CD4-positive, alpha-beta memory T cell (primary cell): ENCODE data around the gene NIPAL4. TPM values are rescaled to one million over a fixed set of nuclear protein-coding genes. Genes with fewer than 3 reads are reported as not detected.

Source experiments
- CTCF ChIA-PET: fragments of 350-600 bp; sonication (Branson Sonifier 250); formaldehyde crosslinking; loops from one replicate; lab custom pipeline; 2021; ENCODE audit warnings: inconsistent platforms; ENCODE audit not compliant: partially characterized antibody; lab: Charles Lee
- POLR2A ChIA-PET: fragments of 350-600 bp; sonication (Branson Sonifier 250); formaldehyde crosslinking; loops from one replicate; lab custom pipeline; 2021; ENCODE audit not compliant: partially characterized antibody; lab: Charles Lee
- DNase-seq, 5 donors: peaks; one replicate each; pipeline versions ENCODE4 v3.0.0 to v3.0.0-alpha.2; 2020 to 2022; ENCODE audit warnings: mixed read lengths in 1 of 5
- H3K27ac ChIP-seq: one replicate; pipeline ENCODE4 v1.7.0; 2013; ENCODE audit warnings: low read depth, low read length
- H3K27me3 ChIP-seq: 2 replicates; pipeline ENCODE4 v1.7.0; 2013; ENCODE audit warnings: mild to moderate bottlenecking, low read length, moderate library complexity; ENCODE audit not compliant: insufficient read depth
- H3K36me3 ChIP-seq: 2 replicates; pipeline ENCODE4 v1.7.0; 2013; ENCODE audit warnings: mild to moderate bottlenecking, low read length, moderate library complexity; ENCODE audit not compliant: insufficient read depth
- H3K4me1 ChIP-seq: 2 replicates; pipeline ENCODE4 v1.7.0; 2013; ENCODE audit warnings: mild to moderate bottlenecking, low read length, moderate library complexity; ENCODE audit not compliant: insufficient read depth
- H3K4me3 ChIP-seq, 2 donors: one replicate each; pipeline ENCODE4 v1.7.0; 2013; ENCODE audit warnings: low read length in 2 of 2, mild to moderate bottlenecking in 1 of 2
- H3K9me3 ChIP-seq, 2 donors: one replicate each; pipeline ENCODE4 v1.7.0; 2013; ENCODE audit warnings: low read length in 2 of 2, control low read depth in 1 of 2; ENCODE audit not compliant: control insufficient read depth in 1 of 2
- H3K27ac Mint-ChIP-seq, 7 donors: one replicate each; pipeline ENCODE4 v1.8.0; 2020 to 2021; ENCODE audit warnings: mixed read lengths in 7 of 7, mild to moderate bottlenecking in 6 of 7, inconsistent platforms in 3 of 7, moderate library complexity in 3 of 7
- H3K27me3 Mint-ChIP-seq, 2 donors: one replicate each; pipeline ENCODE4 v1.8.0; 2020 to 2021; ENCODE audit warnings: mixed read lengths in 2 of 2
- H3K36me3 Mint-ChIP-seq, 2 donors: one replicate each; pipeline ENCODE4 v1.8.0; 2020 to 2021; ENCODE audit warnings: mixed read lengths in 2 of 2, inconsistent platforms in 1 of 2, mild to moderate bottlenecking in 1 of 2
- H3K4me1 Mint-ChIP-seq, 4 donors: one replicate each; pipeline ENCODE4 v1.8.0; 2020 to 2021; ENCODE audit warnings: mixed read lengths in 4 of 4, mild to moderate bottlenecking in 1 of 4
- H3K4me3 Mint-ChIP-seq, 8 donors: one replicate each; pipeline ENCODE4 v1.8.0; 2020 to 2021; ENCODE audit warnings: mixed read lengths in 8 of 8, mild to moderate bottlenecking in 7 of 8, moderate library complexity in 6 of 8, inconsistent platforms in 3 of 8
- H3K9me3 Mint-ChIP-seq, 8 donors: one replicate each; pipeline ENCODE4 v1.8.0; 2020 to 2021; ENCODE audit warnings: mixed read lengths in 8 of 8, mild to moderate bottlenecking in 5 of 8, inconsistent platforms in 3 of 8, moderate library complexity in 1 of 8
- intact Hi-C: fragments of 100-400 bp; cut with micrococcal nuclease; formaldehyde crosslinking; loops from one replicate; pipeline ENCODE4 v1.15.1; 2023
- polyA plus RNA-seq, 2 donors: library from polyadenylated mRNA; unstranded; fragments of 300-500 nt; fragmentation: Illumina TruSeq; gene quantifications; one replicate each; pipeline ENCODE4 v1.2.3, GENCODE V29; 2021
- total RNA-seq, 2 experiments: library from RNA; stranded (reverse); gene quantifications; one replicate each; pipeline ENCODE4 v1.2.3, GENCODE V29; 2021

The NIPAL4 gene
- total and polyA plus RNA-seq, 4 experiments from 2014 or later: not detected

DNA sequence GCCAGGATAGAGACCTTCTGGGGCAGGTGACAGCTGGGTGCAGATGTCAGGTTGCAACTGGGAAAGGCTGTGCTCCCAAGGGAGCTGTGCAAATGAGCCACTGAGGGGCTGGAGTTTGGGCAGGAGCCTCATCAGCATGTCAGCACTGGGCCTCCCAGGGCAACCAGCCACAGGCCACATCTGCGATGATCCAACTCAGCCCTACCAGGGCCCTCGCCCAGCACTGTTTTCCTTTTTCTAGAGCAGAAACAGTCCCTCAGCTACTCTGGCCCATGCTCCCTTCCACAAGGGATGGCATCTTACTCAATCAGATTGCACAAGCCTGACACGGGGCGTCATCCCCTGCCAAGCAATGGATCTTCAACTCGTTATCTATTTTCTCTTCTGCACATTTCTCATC is 24.8 kb downstream of the NIPAL4 start:
- H3K27me3 ChIP-seq: no peaks in the 10 kb centered on the region
- no peaks in the 10 kb centered on the region for H3K27me3 Mint-ChIP-seq
- no peaks in the 10 kb centered on the region for H3K9me3 ChIP-seq
- ChIA-PET CTCF (interaction anchor here (0.7 to 3.6 kb wide), 5 partner anchors 9 to 259 kb away, joined by 3 to 18 read pairs (median 6); partner anchors contain the start of gene LSM11), POLR2A (interaction anchor here (1.1 kb wide), 1 partner anchor 57 kb away, joined by 3 read pairs; no protein-coding TSS in a partner anchor)
- H3K36me3 Mint-ChIP-seq: peaks cover 69 to 89% of the 10 kb centered on the region in 2 donors
- peaks cover 40% of the 10 kb centered on the region for H3K4me1 ChIP-seq
- no peak overlapping the region for H3K4me3 Mint-ChIP-seq
- peaks cover 77% of the 10 kb centered on the region for H3K36me3 ChIP-seq
- H3K9me3 Mint-ChIP-seq: peaks cover 0 to 2% (median 0%) of the 10 kb centered on the region in 8 donors
- no peak overlapping the region for H3K27ac ChIP-seq
- no peak overlapping the region for H3K4me3 ChIP-seq
- DNase-seq: no peak
- H3K4me1 Mint-ChIP-seq: peaks cover 27 to 45% (median 35%) of the 10 kb centered on the region in 4 donors
- peak overlapping the region in 4 of 7 donors; percentile 24 to 80 (median 68) for H3K27ac Mint-ChIP-seq
- intact Hi-C loops: no loop called here

DNA sequence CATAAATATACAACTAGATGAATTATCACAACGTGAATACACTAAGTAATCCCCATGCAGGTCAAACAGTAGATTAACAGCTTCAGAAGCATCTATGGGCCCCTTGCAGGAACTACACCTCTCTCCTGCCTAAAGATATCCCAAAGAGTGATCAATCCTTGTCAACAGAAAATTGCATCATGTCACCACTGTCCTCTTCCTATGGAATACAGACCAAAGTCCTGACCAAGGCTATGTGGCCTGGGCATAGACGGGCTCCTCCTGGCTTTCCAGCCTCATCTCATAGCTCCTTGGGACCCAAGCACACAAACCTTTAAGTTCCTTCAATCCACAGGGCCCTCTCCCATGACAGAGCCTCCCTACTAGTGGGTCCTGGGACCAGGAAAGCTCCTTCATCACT is 25.3 kb downstream of the NIPAL4 start:
- H3K36me3 Mint-ChIP-seq: peaks cover 70 to 90% of the 10 kb centered on the region in 2 donors
- no peak overlapping the region for H3K27ac ChIP-seq
- peaks cover 27 to 39% (median 32%) of the 10 kb centered on the region in 4 donors for H3K4me1 Mint-ChIP-seq
- peaks cover 78% of the 10 kb centered on the region for H3K36me3 ChIP-seq
- H3K9me3 ChIP-seq: no peaks in the 10 kb centered on the region
- H3K4me3 ChIP-seq: no peak overlapping the region
- H3K27me3 Mint-ChIP-seq: no peaks in the 10 kb centered on the region
- peak overlapping the region in 6 of 7 donors; percentile 4 to 89 (median 68) for H3K27ac Mint-ChIP-seq
- no peak overlapping the region for H3K4me3 Mint-ChIP-seq
- peaks cover 34% of the 10 kb centered on the region for H3K4me1 ChIP-seq
- no peak for DNase-seq
- peaks cover 0 to 2% (median 0%) of the 10 kb centered on the region in 8 donors for H3K9me3 Mint-ChIP-seq
- POLR2A ChIA-PET: interaction anchor here (1.1 kb wide), 1 partner anchor 56 kb away, joined by 3 read pairs; no protein-coding TSS in a partner anchor
- intact Hi-C loops: no loop called here
- no peaks in the 10 kb centered on the region for H3K27me3 ChIP-seq
- CTCF ChIA-PET: interaction anchor here (0.7 to 3.6 kb wide), 7 partner anchors 9 to 258 kb away, joined by 3 to 18 read pairs (median 5); partner anchors contain the start of gene LSM11

DNA sequence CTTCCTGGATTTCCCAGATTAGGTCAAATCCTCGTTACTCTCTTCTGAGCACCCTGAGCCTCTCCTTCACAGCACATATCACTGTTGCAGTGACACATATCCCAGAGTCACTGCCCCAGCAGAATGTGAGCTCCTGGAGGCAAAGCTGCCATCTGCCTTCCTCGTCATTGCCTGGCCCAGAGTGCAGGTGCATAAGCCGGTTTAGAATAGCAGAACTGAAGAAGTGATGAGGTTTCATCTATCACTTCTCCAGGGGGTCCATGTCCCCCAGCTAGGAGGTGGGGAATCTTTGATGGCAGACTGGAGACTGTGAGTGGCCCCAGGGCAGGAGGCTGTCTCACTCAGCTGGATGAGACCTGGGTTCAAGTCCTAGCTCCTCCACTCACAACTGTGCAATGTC is 25.8 kb downstream of the NIPAL4 start:
- no peak overlapping the region for H3K4me3 Mint-ChIP-seq
- DNase-seq: no peak
- peaks cover 69 to 87% of the 10 kb centered on the region in 2 donors for H3K36me3 Mint-ChIP-seq
- Histone ChIP-seq H3K36me3 (peaks cover 73% of the 10 kb centered on the region), H3K4me1 (peaks cover 29% of the 10 kb centered on the region), H3K27me3 (no peaks in the 10 kb centered on the region), H3K9me3 (no peaks in the 10 kb centered on the region), H3K4me3 (no peak overlapping the region), H3K27ac (no peak overlapping the region)
- CTCF ChIA-PET: interaction anchor here (0.8 to 3.6 kb wide), 7 partner anchors 10 to 258 kb away, joined by 3 to 18 read pairs (median 5); partner anchors contain the start of gene LSM11
- peaks cover 0 to 2% (median 0%) of the 10 kb centered on the region in 8 donors for H3K9me3 Mint-ChIP-seq
- H3K27ac Mint-ChIP-seq: peak overlapping the region in 6 of 7 donors; percentile 4 to 89 (median 68)
- peaks cover 27 to 38% (median 31%) of the 10 kb centered on the region in 4 donors for H3K4me1 Mint-ChIP-seq
- intact Hi-C loops: no loop called here
- H3K27me3 Mint-ChIP-seq: no peaks in the 10 kb centered on the region
- POLR2A ChIA-PET: interaction anchor here (1.0 kb wide), 1 partner anchor 14 kb away, joined by 3 read pairs; no protein-coding TSS in a partner anchor

DNA sequence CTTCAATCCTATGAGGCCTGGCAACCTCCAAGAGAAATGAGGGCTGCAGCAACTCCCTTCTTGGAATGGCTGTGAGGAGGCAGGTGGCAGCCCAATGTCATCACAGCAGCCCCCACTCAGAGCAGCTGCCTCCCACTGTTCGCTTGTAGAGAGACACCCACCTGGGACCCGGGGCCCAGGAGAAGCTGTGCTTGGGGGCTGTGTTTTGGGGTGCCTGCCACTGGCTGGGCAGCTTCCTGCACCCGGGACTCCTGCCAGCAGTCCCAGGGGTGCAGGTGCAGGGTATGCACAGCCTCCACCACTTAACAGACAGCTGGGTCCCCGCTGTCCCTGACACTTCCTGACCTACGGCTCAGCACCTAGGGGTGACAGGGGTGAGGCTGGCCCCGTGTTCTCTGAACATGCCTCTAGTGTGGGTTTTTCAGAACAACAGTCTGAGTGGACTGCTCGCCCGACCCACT is 26.2 kb downstream of the NIPAL4 start:
- H3K4me3 ChIP-seq: no peak overlapping the region
- H3K36me3 ChIP-seq: peaks cover 72% of the 10 kb centered on the region
- no peak overlapping the region for H3K27ac ChIP-seq
- POLR2A ChIA-PET: interaction anchor here (1.0 kb wide), 1 partner anchor 15 kb away, joined by 3 read pairs; no protein-coding TSS in a partner anchor
- H3K27me3 ChIP-seq: no peaks in the 10 kb centered on the region
- Mint-ChIP-seq H3K4me3 (no peak overlapping the region), H3K27ac (peak overlapping the region; percentile 36 to 95 (median 83)), H3K36me3 (peaks cover 70 to 87% of the 10 kb centered on the region in 2 donors), H3K4me1 (peaks cover 25 to 35% (median 29%) of the 10 kb centered on the region in 4 donors), H3K27me3 (no peaks in the 10 kb centered on the region), H3K9me3 (peaks cover 0 to 2% (median 0%) of the 10 kb centered on the region in 8 donors)
- CTCF ChIA-PET: interaction anchor here (1.1 to 3.6 kb wide), 6 partner anchors 10 to 257 kb away, joined by 3 to 18 read pairs (median 6); partner anchors contain the start of gene LSM11
- H3K4me1 ChIP-seq: peaks cover 25% of the 10 kb centered on the region
- intact Hi-C loops: no loop called here
- H3K9me3 ChIP-seq: no peaks in the 10 kb centered on the region
- no peak for DNase-seq

DNA sequence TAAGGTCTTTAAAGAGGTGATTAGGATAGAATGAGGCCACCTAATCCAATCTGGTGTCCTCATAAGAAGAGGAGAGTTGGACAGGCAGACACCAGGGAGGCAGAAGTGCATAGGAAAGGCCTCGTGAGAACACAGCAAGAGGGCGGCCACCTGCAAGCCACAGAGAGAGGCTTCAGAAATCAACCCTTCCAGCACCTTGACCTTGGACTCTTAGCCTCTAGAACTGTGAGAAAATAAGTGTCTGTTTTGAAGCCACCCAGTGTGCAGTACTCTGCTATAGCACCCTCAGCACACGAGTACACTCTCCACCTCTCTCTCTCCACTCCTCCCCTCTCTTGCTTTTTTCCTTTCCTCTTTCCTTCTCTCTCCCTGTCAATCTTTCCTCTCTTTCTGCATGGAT is 26.8 kb downstream of the NIPAL4 start:
- Mint-ChIP-seq H3K4me1 (peaks cover 22 to 32% (median 26%) of the 10 kb centered on the region in 4 donors), H3K36me3 (peaks cover 72 to 88% of the 10 kb centered on the region in 2 donors), H3K4me3 (peak overlapping the region in 5 of 8 donors; percentile 18 to 59 (median 34)), H3K27ac (peak overlapping the region; percentile 36 to 95 (median 83)), H3K27me3 (no peaks in the 10 kb centered on the region), H3K9me3 (peaks cover 0 to 2% (median 0%) of the 10 kb centered on the region in 8 donors)
- DNase-seq: no peak
- Histone ChIP-seq H3K9me3 (no peaks in the 10 kb centered on the region), H3K27me3 (no peaks in the 10 kb centered on the region), H3K4me3 (no peak overlapping the region), H3K36me3 (peaks cover 72% of the 10 kb centered on the region), H3K27ac (peak overlapping the region; percentile 34), H3K4me1 (peaks cover 24% of the 10 kb centered on the region)
- intact Hi-C loops: no loop called here
- ChIA-PET POLR2A (interaction anchor here (1.0 kb wide), 1 partner anchor 15 kb away, joined by 3 read pairs; no protein-coding TSS in a partner anchor), CTCF (interaction anchor here (0.9 to 3.6 kb wide), 6 partner anchors 11 to 257 kb away, joined by 3 to 18 read pairs (median 6); partner anchors contain the start of gene LSM11)

DNA sequence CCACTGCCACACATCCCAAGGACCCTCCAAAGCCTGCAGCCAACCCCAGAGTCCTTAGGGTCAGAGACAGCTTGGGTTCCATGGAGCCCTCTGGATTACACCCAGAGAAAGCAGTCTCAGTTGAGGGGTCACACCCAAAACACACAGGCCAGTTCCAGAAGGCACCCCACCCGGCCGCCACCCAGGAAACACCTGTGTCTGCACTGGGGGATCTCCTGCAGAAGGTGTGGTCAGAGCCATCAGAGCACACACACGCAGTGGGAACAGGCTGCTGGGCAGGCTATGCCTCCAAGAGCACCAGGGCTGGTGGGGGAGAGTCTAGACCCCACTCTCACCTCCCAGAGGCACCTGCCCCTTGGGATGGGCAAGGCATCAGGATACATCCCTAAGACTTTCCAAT is 27.3 kb downstream of the NIPAL4 start:
- no peaks in the 10 kb centered on the region for H3K27me3 ChIP-seq
- peaks cover 71 to 86% of the 10 kb centered on the region in 2 donors for H3K36me3 Mint-ChIP-seq
- H3K27me3 Mint-ChIP-seq: no peaks in the 10 kb centered on the region
- H3K4me1 Mint-ChIP-seq: peaks cover 20 to 32% (median 23%) of the 10 kb centered on the region in 4 donors
- H3K36me3 ChIP-seq: peaks cover 71% of the 10 kb centered on the region
- H3K9me3 Mint-ChIP-seq: peaks cover 0 to 2% (median 0%) of the 10 kb centered on the region in 8 donors
- H3K4me1 ChIP-seq: peaks cover 24% of the 10 kb centered on the region
- no peaks in the 10 kb centered on the region for H3K9me3 ChIP-seq
- POLR2A ChIA-PET: no interaction called here
- peak overlapping the region; percentile 34 for H3K27ac ChIP-seq
- peak overlapping the region in 5 of 8 donors; percentile 18 to 59 (median 38) for H3K4me3 Mint-ChIP-seq
- CTCF ChIA-PET: interaction anchor here (0.9 kb wide), 1 partner anchor 16 kb away, joined by 3 read pairs; no protein-coding TSS in a partner anchor
- peak overlapping the region; percentile 36 to 95 (median 81) for H3K27ac Mint-ChIP-seq
- no peak overlapping the region for H3K4me3 ChIP-seq
- DNase-seq: no peak
- intact Hi-C loops: no loop called here

DNA sequence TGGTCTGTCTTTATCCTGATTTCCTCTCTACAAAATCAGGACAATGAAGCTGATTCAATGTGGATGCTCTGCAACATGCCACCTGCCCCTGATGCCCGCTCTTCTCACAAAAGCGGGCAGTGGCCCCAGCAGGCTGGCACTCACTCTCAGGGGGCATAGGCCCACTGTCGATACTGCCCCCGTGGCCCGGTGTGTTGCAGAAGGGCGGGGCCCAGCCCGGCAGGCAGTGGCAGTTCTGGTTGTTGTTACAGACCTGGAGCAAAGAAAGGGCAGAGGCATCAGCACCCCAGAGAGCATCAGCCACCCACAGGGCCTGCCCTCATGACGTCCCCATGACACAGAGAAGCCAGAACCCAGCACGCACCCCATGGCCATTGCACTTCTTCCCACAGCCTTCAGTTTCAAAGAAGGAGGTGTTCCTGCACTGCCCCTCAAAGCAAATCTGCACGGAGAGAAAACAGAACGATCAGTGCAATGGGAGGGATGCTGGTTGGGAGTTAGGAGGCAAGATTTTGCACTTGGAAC is 31.5 kb downstream of the NIPAL4 start:
- peak overlapping the region in 3 of 7 donors; percentile 21 to 53 (median 23) for H3K27ac Mint-ChIP-seq
- H3K4me3 ChIP-seq: no peak overlapping the region
- H3K36me3 Mint-ChIP-seq: peaks cover 57 to 73% of the 10 kb centered on the region in 2 donors
- intact Hi-C loops: loop anchor here (5.0 kb wide), 1 partner anchor 36 kb away; no protein-coding TSS in a partner anchor
- POLR2A ChIA-PET: no interaction called here
- H3K4me1 ChIP-seq: peaks cover 20% of the 10 kb centered on the region
- H3K9me3 ChIP-seq: no peaks in the 10 kb centered on the region
- no peaks in the 10 kb centered on the region for H3K27me3 Mint-ChIP-seq
- CTCF ChIA-PET: no interaction called here
- H3K36me3 ChIP-seq: peaks cover 66% of the 10 kb centered on the region
- peaks cover 0 to 2% (median 0%) of the 10 kb centered on the region in 8 donors for H3K9me3 Mint-ChIP-seq
- no peak for DNase-seq
- H3K27ac ChIP-seq: no peak overlapping the region
- no peak overlapping the region for H3K4me3 Mint-ChIP-seq
- H3K27me3 ChIP-seq: no peaks in the 10 kb centered on the region
- peaks cover 17 to 30% (median 20%) of the 10 kb centered on the region in 4 donors for H3K4me1 Mint-ChIP-seq
